Thyroid gland (tissue), 4 donors: ENCODE results near the gene FECH.

Source experiments
- CTCF ChIP-seq, 6 experiments: fragments of 200-600 bp in 3 of 6; fragments of 450-650 bp in 3 of 6; sonication (generic) in 3 of 6; IDR thresholded peaks; one replicate each; pipeline ENCODE4 v1.5.1; 2016 to 2019; ENCODE audit warnings: antibody characterized with exemption in 6 of 6, mild to moderate bottlenecking in 2 of 6, inconsistent platforms in 1 of 6, moderate library complexity in 1 of 6
- POLR2A ChIP-seq, 2 donors: fragments of 450-650 bp; IDR thresholded peaks; one replicate each; pipeline ENCODE4 v1.6.1; 2017; ENCODE audit warnings: antibody characterized with exemption in 2 of 2, mild to moderate bottlenecking in 2 of 2, moderate library complexity in 1 of 2

GRCh38 chr18:57619876-57620275, 33.4 kb upstream of the FECH start:
- TF ChIP-seq CTCF (IDR thresholded peaks at IDR 0.05) (no peak), POLR2A (IDR thresholded peaks at IDR 0.05) (no peak)
